ENCODE results near the gene THRAP3.
"Not testable (repeated sequence)": the region's sequence is repeated elsewhere in the genome, so short reads cannot be mapped to it uniquely, and the experiment has no call there.

THRAP3 gene

DNA sequence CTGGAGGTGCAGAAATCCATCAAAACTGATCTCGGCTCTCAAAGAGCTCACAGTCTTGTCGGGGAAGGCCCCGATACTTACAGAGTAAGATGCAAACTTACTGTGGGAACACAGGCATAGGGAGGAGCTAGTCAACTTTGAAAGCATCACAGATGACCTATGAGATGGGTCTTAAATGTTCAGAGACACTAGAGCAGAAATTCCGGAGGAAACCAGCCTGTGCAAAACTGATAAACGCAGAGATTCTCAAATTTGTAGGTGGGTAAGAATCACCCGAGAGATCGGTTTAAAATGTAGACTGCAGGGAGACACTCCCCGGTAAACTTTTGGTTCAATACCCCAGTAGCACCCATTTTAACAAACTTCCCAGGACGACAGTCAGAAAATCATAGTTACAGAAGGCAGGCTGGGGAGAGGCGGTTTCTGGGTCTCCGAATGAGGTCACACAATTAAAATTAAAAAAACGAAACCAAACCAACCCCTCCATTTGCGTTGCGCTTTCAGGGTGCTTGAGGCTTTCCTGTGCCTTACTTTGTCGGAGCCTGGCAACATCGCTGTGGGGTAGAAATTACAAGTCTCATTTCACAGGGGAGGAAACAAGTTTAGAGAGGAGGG, 755 bp upstream of the THRAP3 start:
- TF ChIP-seq, protein P1, sequence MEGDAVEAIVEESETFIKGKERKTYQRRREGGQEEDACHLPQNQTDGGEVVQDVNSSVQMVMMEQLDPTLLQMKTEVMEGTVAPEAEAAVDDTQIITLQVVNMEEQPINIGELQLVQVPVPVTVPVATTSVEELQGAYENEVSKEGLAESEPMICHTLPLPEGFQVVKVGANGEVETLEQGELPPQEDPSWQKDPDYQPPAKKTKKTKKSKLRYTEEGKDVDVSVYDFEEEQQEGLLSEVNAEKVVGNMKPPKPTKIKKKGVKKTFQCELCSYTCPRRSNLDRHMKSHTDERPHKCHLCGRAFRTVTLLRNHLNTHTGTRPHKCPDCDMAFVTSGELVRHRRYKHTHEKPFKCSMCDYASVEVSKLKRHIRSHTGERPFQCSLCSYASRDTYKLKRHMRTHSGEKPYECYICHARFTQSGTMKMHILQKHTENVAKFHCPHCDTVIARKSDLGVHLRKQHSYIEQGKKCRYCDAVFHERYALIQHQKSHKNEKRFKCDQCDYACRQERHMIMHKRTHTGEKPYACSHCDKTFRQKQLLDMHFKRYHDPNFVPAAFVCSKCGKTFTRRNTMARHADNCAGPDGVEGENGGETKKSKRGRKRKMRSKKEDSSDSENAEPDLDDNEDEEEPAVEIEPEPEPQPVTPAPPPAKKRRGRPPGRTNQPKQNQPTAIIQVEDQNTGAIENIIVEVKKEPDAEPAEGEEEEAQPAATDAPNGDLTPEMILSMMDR (IDR thresholded peaks at IDR 0.05; ENCODE audit: low read depth, low read length, missing control alignments), result no peak
- H3K4me3 ChIP-seq (ENCODE audit: low read depth, low read length), result peak overlapping the region; percentile 78
- DNase-seq (ENCODE audit: low read depth), result no peak
- in situ Hi-C loops (cut with HindIII; ENCODE audit: low sequenced_read_pairs), result no loop called here

DNA sequence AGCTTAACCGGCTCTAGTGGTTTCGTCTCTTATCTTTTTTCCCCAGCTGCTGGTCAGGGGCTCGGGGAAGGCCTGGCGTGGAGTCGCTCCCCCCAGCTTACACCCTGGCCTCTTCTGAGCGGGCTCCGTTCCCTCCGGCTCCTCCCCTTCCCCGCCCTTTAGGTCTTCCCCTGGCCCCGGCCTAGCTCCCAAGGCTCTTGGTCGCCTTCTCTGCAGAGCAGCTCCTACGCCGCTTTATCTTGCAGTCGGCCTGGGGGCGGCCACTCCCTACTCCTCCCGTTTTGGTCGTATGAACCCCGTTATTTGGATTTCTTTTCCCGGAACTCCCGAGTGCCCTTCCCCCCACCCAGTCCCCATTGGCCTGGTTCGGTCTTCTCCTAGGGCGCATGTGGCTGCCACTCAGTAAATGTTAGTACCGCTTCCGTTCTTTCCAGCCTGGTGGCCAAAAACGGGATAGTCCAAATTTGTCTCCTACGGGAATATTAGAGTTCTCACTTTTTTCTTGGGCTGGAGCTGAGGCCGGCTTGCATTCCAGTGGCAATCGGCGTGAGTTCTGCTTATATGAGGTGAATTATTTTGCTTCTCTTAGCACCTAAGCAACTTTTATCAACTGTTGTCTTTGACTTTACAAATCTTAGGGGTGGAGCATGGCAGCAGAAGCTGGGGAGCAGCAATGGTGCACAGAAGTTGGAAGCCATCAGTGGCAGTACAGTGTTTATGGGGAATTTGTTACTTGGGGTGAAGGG, 467 bp downstream of the THRAP3 start:
- peak; percentile 77 for DNase-seq (ENCODE audit: low read depth)
- H3K4me3 ChIP-seq (ENCODE audit: low read depth, low read length), result peak overlapping the region; percentile 78
- TF ChIP-seq, protein P1 (IDR thresholded peaks at IDR 0.05; ENCODE audit: low read depth, low read length, missing control alignments), result peak; percentile 53
- in situ Hi-C loops (cut with HindIII; ENCODE audit: low sequenced_read_pairs), result loop anchor here (5.0 kb wide), 1 partner anchor 58 kb away; no protein-coding TSS in a partner anchor

DNA sequence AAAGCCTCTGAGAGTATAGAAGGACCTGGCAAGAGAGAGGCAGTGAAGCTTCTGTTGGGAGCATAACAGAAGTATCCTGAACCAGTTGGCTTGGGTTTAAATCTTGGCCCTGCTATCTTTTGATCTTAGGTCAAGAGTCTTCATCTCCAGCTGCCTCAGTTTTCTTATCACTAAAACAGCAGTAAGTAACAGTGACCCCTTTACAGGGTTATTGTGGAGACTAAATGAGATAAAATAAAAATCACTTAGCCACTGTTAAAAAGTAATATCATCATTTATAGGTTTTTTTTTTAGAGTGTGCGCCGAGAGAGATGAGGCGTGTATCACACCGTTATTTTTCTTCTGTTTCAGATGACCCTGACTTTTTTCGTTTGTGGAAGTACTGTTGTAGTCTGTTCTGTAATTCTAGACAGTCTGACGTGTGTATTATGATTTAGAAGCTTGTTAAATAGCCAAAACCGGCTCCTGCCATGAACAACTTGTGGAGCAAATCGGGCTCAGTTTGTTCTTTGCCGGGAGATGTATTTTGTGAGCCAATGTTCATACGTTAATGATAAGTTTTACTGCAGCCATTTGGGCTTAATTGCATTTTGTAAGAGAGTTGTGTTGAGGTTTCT, 1.1 kb downstream of the THRAP3 start:
- TF ChIP-seq, protein P1 (IDR thresholded peaks at IDR 0.05; ENCODE audit: low read depth, low read length, missing control alignments), result no peak
- in situ Hi-C loops (cut with HindIII; ENCODE audit: low sequenced_read_pairs), result loop anchor here (5.0 kb wide), 1 partner anchor 57 kb away; no protein-coding TSS in a partner anchor
- no peak for DNase-seq (ENCODE audit: low read depth)
- H3K4me3 ChIP-seq (ENCODE audit: low read depth, low read length), result peak overlapping the region; percentile 78

GRCh38 chr1:36230279-36230678, 6.0 kb downstream of the THRAP3 start:
- in situ Hi-C loops (cut with HindIII; ENCODE audit: low sequenced_read_pairs); DNase-seq (ENCODE audit: low read depth); H3K4me3 ChIP-seq (ENCODE audit: low read depth, low read length): not testable (repeated sequence)

GRCh38 chr1:36231191-36231590, 6.9 kb downstream of the THRAP3 start:
- TF ChIP-seq, protein P1 (IDR thresholded peaks at IDR 0.05; ENCODE audit: low read depth, low read length, missing control alignments), result no peak
- in situ Hi-C loops (cut with HindIII; ENCODE audit: low sequenced_read_pairs), result no loop called here
- no peak for DNase-seq (ENCODE audit: low read depth)
- H3K4me3 ChIP-seq (ENCODE audit: low read depth, low read length), result no peak overlapping the region

- DNase-seq (ENCODE audit: low read depth), result no peak
- no peak overlapping the region for H3K4me3 ChIP-seq (ENCODE audit: low read depth, low read length)
- in situ Hi-C loops (cut with HindIII; ENCODE audit: low sequenced_read_pairs), result no loop called here
- TF ChIP-seq, protein P1 (IDR thresholded peaks at IDR 0.05; ENCODE audit: low read depth, low read length, missing control alignments), result no peak
These were observed 8.2 kb downstream of the THRAP3 start for GRCh38 chr1:36232212-36233095.
